GM12875 (cell line): ENCODE results near the gene INTS6.

Experiments
- H3K4me3 ChIP-seq: one replicate; pipeline ENCODE4 v1.5.1; 2011; ENCODE audit warnings: low read depth, low read length, control low read depth
- TF ChIP-seq, protein P1 (sequence below): IDR thresholded peaks from 2 replicates; pipeline ENCODE4 v1.5.1; 2011; ENCODE audit warnings: low read depth, mild to moderate bottlenecking, control low read depth, inconsistent platforms, low read length, moderate library complexity, borderline replicate concordance; ENCODE audit not compliant: insufficient read depth

INTS6 gene

DNA sequence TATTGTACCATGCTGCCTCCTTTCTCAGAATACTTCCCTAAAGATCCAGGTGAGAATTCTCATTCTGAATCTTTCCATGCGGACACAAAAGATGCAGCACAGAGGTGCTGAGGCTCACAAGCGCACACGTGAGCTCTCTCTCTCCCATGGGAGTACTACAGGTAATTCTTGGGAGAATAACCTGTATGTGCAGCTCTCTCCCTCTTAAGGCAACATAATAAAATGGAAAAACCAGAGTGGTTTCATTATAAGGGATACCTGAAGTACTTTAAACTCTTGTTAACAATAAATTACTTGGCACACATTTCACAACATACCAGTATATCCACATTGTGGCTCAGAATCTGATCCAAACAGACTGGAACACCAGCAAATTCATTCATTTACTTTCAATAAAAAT is 40.4 kb downstream of the INTS6 start:
- TF ChIP-seq, protein P1, sequence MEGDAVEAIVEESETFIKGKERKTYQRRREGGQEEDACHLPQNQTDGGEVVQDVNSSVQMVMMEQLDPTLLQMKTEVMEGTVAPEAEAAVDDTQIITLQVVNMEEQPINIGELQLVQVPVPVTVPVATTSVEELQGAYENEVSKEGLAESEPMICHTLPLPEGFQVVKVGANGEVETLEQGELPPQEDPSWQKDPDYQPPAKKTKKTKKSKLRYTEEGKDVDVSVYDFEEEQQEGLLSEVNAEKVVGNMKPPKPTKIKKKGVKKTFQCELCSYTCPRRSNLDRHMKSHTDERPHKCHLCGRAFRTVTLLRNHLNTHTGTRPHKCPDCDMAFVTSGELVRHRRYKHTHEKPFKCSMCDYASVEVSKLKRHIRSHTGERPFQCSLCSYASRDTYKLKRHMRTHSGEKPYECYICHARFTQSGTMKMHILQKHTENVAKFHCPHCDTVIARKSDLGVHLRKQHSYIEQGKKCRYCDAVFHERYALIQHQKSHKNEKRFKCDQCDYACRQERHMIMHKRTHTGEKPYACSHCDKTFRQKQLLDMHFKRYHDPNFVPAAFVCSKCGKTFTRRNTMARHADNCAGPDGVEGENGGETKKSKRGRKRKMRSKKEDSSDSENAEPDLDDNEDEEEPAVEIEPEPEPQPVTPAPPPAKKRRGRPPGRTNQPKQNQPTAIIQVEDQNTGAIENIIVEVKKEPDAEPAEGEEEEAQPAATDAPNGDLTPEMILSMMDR: no peak
- H3K4me3 ChIP-seq: no peak overlapping the region

DNA sequence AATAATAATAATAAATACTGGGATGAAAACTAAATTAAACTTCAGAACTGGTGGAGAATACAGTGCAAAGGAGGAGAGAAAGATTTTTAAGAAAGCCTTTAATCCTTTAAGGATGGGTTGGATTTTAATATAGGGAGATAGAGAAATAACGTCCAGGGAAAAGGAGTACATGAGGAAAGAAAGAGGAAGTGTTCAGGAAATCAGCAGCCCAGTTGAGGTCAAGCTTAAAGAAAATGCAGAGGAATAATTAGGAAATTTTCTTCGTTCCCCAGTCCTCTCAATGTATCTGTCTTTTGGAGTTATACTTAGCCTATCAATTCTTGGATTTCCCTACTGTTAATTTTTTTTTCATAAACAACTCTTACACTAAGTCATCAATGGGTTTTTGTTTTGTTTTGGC is 47.7 kb downstream of the INTS6 start:
- TF ChIP-seq, protein P1: no peak

DNA sequence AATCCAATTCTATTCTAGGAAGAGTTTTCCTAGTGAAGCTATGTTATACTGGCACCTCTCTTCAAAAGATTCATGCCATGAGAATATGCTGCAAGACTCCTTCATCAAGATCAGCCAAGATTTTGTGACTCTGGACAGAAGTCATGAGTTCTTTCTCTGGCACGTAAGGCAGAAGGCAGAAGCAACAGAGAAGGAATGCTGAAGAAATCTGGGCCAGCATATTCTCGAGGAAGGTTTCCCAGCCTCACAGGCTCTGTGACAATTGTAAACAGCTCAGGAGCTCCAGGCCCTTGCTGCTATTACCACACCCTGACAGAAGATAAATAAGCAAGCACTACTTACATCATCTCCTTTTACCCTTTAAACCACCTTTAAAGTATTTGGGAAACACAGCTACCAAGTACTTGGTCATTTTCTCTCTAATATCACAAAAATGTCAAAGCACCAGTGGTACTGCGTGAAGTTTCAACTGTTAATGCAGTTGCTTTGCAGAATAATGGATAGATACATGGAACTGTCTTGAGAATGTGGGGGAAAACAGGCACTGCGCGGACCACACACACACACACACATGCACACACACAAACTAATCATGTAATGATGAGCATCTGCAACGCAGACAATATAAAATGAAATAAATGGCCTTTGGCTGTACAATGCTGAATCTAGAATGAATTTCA is 55.4 kb downstream of the INTS6 start:
- TF ChIP-seq, protein P1: no peak
- no peak overlapping the region for H3K4me3 ChIP-seq

More for the DNA sequence above, 47.7 kb downstream of the INTS6 start:
- H3K4me3 ChIP-seq: no peak overlapping the region

DNA sequence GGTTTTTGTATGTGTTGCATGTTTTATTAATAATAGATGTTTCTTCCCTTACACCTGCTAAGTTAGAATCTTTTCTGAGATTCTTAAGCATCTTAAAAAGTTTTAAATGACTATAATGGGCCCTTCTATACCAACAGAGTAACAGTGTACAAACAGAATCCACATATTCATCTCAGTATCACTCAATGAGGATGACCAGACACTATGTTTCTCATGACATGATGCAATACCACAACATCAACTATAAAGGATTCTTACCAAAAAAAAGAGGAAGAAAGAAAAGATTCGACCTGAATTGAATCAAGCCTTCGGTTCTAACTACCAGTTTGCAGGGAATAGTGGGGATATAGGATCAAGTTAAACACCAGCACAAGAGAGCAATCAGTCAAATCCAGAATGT is 56.5 kb downstream of the INTS6 start:
- TF ChIP-seq, protein P1: no peak
- no peak overlapping the region for H3K4me3 ChIP-seq

DNA sequence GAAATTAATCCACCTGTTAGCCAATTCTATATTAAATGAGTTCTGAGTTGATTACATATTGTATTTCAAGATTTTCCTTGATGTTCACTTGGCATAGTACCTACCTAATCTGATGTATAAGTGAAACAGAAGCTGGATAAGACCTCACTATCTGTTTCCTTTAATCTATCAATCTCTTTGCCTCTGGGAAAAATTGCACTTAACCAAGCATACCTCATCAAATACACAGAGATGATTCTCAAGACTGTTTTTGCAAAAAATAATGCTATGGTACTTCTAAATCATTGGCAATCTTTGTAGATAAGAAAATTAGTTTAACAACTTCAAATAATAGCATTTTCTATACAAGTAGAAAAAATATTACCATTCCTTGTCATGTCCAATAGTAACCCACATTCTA is 58.1 kb downstream of the INTS6 start:
- TF ChIP-seq, protein P1: no peak
- no peak overlapping the region for H3K4me3 ChIP-seq

DNA sequence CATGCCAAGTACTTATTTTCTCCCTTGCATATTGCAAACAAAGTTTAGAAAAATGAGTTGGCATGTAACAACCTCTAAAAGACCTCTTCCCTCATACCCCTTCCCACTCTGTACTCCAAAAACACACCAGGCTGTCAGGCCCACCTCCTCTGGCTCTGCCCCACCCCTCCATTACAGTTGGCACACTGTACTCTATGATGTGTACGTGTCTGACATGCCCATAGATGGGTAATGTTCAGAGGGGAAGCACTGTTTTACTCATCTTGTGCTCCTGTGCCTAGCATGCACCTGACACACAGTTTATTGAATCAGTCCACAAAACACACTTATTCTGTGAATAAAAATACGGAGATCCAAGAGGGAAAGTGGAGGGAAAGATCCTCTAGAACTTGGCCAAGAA is 67.7 kb downstream of the INTS6 start:
- TF ChIP-seq, protein P1: no peak
- H3K4me3 ChIP-seq: no peak overlapping the region

DNA sequence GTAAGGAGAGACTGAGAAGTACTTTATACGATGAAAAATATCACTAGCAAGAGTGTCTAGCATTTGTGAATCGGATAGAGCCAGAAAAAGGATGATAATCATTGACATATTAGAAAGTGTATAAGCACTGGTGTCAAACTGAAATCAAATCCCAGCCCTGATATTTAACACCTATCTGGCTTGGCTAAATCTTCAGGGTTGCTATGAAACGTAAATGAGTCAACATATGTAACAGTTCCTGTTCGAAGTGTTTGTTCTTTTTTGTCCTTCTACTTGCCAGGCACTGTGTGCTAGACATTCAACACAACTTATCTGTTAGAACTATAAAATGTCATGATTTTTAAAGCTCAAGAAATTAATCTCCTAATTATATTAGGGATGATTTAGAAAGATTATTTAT is 72.6 kb downstream of the INTS6 start:
- TF ChIP-seq, protein P1: no peak
- H3K4me3 ChIP-seq: no peak overlapping the region
